GM18909 (cell line): ENCODE results near the gene ZNF292.
"Not testable (repeated sequence)": the region's sequence is repeated elsewhere in the genome, so short reads cannot be mapped to it uniquely, and the experiment has no call there.

Source experiments
- ATAC-seq: cut with Tn5 transposase; IDR thresholded peaks from one replicate; pipeline ENCODE4 v1.9.1; 2021; ENCODE audit warnings: mild to moderate bottlenecking; ENCODE audit not compliant: unreplicated experiment, poor library complexity

The ZNF292 gene

DNA sequence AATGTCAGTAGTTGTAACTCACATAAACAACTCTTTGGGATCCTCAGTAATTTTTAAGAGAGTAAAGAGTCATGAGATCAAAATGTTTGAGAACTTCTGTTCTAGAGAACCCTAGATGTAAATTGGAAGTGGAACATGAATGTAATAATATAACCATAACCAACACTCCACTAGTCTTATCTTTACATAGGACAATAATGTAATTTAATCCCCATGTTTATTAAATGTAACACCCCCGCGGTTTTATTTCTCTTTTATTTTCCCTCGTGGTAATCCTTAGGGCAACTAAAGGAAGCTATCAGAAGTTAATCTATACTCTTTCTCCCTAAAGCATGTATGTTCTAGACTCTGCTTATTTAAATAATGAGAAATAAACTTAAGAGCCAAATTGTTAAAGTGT, 54.4 kb downstream of the ZNF292 start:
- no peak for ATAC-seq

DNA sequence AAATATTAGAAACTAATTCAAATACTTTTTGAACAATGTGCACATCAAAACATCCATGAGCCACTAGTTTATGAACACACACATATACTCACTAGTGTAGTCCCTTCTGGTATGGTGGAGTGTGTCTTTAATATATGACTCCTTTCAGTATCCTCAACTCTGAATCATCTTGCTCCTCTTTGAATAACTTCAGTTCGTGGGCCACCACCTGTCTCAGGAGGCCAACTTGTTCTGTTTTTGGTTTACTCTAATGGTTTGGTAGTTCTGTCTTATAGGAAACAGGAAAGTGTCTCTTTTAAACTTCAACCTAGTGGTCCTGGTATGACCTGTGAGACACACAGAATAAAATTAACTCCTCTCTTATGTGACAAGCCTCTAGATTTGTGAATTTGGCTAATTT, 55.6 kb downstream of the ZNF292 start:
- peak; percentile 97 for ATAC-seq

DNA sequence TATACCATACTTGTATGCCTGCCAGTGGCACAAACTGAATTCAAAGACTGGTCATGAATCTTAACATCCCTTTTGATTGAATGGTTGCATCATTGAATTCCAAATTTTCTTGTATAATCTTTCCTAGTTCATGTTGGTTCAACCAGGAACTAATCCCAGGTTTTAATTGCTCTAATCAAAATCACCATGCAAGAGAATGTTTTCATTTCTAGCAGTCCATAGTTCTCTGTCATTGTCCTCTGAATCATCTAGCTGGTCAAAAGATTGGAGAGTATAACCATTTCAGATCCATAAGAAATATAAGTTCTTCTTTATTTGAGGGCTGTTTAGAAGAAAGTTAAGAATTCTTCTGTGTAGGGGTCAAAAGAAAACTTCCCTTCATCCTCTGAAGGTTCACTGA, 57.2 kb downstream of the ZNF292 start:
- no peak for ATAC-seq

DNA sequence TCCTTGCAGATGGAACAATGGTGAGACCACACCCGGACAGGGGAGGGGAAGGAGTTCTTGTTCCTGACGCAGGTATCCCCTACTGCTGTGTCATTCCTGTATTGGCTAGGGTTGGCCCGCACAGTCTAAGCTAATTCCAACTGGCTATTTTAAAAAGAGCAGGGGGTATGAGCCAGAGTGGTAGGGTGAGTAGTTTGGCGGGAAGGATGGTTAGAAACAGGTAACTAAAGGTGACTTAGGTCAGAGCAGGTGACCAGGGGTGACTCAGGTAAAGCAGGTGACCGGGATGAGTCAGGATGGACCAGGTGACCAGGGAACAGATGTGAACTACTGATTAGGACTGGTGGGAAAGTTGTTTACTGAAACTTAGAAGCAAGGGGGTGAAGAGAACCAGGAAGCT, 58.0 kb downstream of the ZNF292 start:
- no peak for ATAC-seq

DNA sequence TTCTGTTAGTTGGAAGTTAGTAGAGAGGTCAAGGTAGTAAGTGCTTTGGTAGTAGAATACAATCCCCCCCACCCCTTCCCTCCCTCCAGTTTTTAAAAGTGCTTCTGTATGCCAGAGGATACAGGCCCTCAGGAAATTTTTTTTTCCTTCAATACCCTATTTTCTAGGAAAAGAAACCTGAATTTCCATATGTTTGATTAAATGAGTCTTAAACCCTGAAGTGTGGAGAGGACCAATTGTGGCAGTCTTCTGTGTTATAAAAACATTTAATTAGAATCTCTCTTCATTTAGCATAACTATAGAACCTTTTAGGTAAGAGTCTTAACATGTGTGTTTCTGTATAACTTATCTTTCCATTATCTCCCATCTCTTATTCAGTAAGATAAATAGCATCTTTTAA, 59.5 kb downstream of the ZNF292 start:
- ATAC-seq = no peak

DNA sequence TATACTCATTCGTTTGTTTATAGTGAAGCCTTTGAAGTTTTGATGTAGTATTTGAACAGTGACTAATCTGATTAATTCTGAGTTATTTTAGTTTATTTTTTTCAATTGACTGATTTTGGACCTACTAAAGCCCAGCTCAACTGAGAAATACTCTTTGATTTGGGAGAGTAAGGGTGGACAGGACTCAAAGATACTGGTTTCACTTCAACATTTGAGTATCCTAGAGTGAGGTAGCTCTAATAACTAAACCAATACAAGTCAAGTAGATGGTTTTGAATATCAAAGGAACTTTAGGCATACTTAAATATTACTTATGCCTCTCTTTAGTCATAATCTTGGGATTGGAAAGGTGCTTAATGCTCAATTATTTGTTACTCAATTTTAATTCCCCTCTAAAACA, 65.6 kb downstream of the ZNF292 start:
- ATAC-seq = no peak

DNA sequence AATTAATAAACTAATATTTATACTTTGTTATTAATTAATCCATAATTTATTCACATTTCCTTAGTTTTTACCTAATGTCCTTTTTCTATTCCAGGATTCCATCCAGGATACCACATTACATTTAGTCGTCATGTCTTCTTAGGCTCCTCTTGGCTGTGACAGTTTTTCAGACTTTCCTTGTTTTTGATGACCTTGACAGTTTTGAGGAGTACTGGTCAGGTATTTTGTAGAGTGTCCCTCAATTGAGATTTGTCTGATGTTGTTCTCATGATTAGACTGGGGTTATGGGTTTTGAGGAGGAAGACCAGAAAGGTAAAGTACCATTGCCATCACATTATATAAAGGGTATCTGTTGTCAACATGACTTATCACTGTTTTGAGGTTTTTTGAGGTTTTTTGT, 67.3 kb downstream of the ZNF292 start:
- no peak for ATAC-seq

DNA sequence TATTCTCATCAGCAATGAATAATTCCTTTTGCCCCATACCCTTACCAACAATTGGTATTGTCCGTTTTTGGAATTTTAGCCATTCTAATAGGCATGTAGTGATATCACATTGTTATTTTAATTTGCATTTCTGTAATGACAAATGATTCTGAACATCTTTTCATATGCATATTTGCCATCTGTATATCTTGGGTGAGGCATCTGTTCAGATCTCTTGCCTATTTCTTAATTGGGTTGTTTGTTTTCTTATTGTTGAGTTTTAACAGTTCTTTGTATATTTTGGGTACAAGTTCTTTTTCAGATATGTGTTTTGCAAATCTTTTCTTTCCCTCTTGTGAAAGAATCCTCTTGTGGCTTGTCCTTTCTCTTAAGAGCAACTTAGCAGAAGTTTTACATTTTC, 69.6 kb downstream of the ZNF292 start:
- no peak for ATAC-seq

DNA sequence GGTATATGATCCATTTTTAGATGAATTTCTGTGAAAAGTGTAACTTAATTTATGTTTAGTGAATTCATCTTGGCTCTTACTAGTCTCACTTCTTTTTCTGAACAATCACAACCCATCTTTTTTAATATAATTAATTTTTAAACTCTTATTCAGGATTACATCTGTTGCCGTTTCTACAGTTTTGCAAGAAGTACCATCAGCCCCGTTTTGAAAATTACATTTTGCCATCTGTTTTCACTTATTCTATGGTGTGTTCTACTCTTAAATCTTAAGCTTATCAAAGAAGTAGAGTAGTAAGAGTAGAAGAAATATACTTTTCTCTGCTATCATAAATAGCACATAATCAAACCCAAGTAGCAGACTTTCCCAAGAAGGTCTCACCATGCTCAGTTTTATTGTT, 70.1 kb downstream of the ZNF292 start:
- no peak for ATAC-seq

DNA sequence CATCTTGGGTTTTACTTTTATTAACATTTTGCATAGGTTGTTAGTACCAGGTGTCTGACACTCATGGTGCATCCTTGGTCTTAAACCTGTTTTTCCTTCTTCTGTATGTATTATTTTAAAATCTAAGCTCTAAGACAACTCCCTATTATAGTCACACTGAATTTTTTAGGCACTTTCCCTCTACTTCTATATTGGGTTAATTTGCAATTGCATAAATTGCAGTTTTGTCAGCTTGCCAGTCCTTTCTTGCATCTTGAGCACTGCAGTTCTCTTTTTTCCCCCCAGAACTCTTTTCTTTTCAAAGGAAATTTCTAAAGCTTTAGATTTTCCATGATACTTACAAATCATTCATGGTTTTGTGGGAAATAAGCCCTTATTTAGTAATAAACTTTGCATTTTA, 70.6 kb downstream of the ZNF292 start:
- ATAC-seq = no peak

DNA sequence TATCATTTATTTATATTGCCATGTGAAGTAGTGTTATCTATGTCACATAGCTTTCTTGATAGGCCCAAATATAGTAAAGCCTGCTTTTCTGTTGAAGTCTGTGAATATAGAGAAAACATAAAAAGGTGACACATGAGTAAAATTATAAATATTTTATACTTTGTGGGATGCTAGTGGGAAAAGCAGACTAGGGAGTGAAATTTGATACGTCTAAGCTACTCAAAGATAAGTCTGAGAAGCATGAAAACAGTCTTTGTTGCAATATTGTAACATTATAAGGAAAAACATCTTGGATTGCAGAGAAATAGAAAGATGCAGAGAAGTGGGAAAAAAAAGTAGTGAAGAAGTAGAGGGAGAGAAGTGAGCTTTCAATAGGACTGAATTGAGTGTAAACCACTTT, 75.4 kb downstream of the ZNF292 start:
- ATAC-seq = no peak

DNA sequence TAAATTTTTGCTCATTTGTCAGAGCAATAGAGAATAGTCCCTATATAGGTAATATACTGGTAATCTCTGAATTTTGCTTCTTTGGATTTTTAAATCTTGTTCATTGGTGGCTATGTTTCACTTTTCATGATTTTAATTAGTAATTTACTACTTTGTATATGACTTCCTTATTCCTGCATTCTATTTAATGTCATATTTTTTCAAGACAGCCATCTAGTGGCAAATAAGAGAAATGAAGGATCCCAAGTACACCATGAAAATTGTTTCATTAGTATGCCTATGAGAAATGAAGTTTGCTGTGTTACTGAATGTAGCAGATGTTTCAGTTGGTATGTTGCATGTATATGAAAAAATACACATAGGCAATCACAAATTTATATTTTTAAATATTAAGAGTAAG, 82.4 kb downstream of the ZNF292 start:
- ATAC-seq = no peak

DNA sequence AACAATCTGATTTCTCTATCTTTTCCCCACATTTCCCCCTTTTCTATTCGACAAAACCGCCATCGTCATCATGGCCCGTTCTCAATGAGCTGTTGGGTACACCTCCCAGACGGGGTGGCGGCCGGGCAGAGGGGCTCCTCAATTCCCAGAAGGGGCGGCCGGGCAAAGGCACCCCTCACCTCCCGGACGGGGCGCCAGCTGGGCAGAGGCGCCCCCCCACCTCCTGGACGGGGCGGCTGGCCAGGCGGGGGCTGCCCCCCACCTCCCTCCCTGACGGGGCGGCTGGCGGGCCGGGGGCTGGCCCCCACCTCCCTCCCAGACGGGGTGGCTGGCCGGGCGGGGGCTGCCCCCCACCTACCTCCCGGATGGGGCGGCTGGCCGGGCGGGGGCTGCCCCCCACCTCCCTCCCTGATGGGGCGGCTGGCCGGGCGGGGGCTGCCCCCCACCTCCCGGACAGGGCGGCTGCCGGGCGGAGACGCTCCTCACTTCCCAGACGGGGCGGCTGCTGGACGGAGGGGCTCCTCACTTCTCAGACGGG, 83.8 kb downstream of the ZNF292 start:
- ATAC-seq = not testable (repeated sequence)

DNA sequence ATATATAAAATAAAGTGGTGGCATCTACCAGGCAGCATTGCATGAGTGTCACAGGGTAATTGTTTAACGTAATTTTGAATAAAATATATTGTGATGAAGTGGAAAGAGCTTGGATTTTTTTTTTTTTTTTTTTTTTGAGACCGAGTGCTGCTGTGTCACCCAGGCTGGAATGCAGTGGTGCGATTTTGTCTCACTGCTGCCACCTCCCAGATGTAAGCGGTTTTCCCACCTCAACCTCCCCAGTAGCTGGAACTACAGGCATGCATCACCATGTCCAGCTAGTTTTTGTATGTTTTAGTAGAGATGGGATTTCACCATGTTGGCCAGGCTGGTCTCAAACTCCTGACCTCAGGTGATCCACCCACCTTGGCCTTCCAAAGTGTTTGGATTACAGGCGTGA, 85.9 kb downstream of the ZNF292 start:
- ATAC-seq = no peak

DNA sequence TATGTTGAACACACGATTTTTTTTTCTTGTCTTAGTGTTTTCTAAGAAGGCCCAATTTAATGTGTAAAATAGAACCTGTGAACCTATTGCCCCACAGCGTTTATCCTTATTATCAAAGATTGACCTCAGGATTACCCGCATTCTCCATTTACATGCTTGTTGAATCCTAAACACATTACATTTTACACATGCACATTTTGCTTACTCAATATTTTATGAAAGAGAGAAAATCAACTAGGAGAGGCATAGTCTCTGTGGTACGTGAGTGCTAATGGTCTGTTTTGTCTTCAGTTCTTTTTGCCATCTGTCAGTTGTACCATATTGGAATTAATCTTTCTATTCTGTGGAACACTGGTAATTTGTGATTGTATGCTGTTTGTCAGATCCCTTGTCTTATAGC, 86.9 kb downstream of the ZNF292 start:
- ATAC-seq = no peak

DNA sequence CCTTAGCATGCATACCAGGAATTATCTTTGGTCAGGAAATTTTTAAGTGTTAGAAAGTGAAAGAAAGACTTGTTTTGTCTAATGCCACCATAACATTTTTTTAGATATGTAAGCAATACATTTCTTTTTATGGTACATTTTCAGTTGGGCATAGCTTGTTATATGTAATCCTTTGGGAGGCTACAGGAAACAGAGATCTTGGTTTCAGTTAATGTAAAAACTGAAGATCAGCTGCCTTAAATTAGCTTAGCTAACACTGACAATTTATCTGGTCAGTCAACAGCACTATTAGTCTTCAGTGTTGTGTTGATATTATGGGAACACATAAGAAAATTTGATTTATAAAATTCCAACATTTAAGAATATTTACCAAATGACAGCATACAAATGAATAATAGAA, 88.4 kb downstream of the ZNF292 start:
- no peak for ATAC-seq

DNA sequence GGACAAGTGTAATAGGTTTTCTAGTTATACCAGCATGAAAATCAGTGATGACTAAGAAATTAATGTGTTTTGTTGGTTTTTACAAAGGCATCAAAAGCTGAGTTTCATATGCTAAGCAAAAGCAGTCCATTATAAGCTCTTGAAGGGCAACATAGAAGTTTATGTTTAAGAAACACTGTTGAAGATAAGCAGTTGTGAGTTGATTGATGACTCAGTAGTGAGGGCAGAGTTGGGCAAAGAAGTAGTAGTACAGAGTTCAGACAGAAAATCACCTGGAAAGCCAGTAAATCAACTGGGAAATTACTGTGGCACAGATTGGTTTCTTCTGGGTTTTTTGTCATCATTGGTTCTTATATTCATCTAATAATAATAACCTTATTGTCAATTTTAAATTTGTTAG, 89.0 kb downstream of the ZNF292 start:
- ATAC-seq = no peak

DNA sequence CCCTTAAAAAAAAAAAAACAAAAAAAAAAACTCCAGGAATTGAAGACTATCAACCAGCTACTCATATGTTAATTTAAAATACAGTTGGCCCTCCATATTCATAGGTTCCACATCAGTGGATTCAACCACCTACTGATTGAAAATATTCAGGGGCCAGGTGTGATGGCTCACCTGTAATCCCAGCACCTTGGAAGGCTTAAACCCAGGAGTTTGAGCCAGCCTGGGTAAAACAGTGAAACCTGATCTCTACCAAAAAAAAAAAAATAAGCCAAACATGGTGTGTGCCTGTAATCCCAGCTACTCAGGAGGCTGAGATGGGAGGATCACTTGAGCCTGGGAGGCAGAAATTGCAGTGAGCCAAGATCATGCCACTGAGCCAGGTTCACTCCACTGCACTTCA, 94.7 kb downstream of the ZNF292 start:
- ATAC-seq = no peak

DNA sequence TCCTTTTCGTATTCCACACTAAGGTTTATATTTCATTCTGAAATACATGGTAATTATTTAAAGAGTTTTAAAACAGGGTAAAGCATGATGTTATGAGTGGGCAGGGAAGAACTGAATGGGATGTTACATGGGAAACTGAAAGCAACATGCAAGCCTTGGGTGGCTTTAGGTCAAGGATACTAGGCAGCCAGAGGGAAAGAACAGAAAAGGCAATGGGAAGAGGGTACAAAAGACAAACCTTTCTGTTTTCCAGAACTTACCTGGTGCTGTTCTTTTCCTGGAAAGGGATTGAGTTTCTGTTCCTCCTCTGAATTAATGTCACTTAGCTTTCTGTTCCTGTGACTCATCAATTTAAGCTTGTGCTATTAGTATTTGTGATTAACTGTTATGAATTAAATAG, 95.9 kb downstream of the ZNF292 start:
- peak; percentile 26 for ATAC-seq

DNA sequence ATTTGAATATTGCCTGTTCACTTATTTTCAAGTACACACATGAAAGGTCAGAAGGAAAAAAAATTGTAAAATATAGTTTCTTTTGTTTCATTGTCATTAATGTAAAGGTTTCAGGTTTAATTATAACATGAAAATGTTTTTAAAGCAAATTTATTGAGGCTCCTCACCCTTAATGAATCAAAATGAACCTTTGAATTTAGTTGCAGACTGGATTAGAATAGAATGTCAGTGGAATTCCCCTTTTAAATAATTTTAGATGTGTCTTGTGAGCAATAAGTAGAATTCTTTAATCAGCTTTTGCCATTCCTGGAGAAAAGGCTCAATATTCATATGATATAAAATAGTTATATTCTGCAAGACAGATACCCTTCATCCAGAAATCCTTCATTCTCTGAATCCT, 96.4 kb downstream of the ZNF292 start:
- no peak for ATAC-seq

DNA sequence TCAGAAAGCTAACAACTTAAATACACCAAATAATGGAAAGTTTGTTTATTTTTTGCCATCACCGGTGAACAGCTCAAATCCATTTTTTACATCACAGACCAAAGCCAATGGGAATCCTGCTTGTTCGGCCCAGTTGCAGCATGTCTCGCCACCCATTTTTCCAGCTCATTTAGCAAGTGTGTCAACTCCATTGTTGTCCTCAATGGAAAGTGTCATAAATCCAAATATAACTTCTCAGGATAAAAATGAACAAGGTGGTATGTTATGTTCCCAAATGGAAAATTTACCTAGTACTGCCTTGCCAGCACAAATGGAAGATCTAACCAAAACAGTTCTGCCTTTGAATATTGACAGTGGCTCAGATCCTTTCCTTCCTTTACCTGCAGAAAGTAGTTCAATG, 101.7 kb downstream of the ZNF292 start:
- ATAC-seq = no peak

DNA sequence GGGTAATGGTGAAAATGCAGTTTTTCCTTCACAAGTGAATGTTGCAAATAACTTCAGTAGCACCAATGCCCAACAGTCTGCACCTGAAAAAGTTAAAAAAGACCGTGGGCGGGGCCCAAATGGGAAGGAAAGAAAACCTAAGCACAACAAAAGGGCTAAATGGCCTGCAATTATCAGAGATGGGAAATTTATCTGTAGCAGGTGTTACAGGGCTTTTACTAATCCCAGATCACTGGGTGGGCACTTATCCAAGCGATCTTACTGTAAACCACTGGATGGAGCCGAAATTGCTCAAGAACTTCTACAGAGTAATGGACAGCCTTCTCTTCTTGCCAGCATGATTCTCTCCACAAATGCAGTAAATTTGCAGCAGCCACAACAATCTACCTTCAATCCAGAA, 102.2 kb downstream of the ZNF292 start:
- ATAC-seq = no peak

DNA sequence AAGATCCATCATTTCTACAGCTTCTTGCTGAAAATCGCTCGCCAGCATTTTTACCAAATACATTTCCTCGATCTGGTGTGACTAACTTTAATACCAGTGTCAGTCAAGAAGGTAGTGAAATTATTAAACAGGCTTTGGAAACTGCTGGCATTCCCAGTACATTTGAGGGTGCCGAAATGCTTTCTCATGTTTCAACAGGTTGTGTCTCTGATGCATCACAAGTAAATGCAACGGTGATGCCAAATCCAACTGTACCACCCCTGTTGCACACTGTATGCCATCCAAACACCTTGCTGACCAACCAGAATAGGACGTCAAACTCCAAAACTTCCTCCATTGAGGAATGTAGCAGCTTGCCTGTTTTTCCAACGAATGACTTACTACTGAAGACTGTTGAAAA, 102.6 kb downstream of the ZNF292 start:
- ATAC-seq = no peak
